ENCODE measurements around the gene TLL1. TPM values are rescaled to one million over a fixed set of nuclear protein-coding genes. Genes with fewer than 3 reads are reported as not detected.
A peak's percentile ranks its signal among the peaks of the same experiment; 100 is the strongest.

Gene TLL1
- total RNA-seq, 1 experiment from 2014 or later, result 5.0 TPM

GRCh38 chr4:166091146-166091545, 218.1 kb downstream of the TLL1 start:
- H3K79me2 ChIP-seq (ENCODE audit: low read length), result no peaks in the 10 kb centered on the region
- peaks cover 4% of the 10 kb centered on the region for H3K4me1 ChIP-seq (ENCODE audit: insufficient read depth, low read length)
- H3K9me3 ChIP-seq (ENCODE audit: low read length), result no peaks in the 10 kb centered on the region
- no TSS peak for BruUV-seq (replicated peaks)
- H4K20me1 ChIP-seq (ENCODE audit: low read length), result no peaks in the 10 kb centered on the region
- ChIA-PET POLR2A (ENCODE audit: unreplicated experiment) (no interaction called here), CTCF (interaction anchor here (0.6 to 0.7 kb wide), 2 partner anchors 181 to 598 kb away, joined by 4 to 6 read pairs; no protein-coding TSS in a partner anchor)
- no peak overlapping the region; the same call in 1 of the 2 replicates for H2AFZ ChIP-seq (ENCODE audit: low read length)
- no peak overlapping the region for H3K27ac ChIP-seq (ENCODE audit: low read length)
- 0 out of 2 replicates have a peak overlapping the region, but pooled peaks have one; percentile 28 for H3K4me2 ChIP-seq (ENCODE audit: low read length)
- no peak overlapping the region for H3K4me3 ChIP-seq (ENCODE audit: low read length)
- intact Hi-C loops (cut with micrococcal nuclease), result loop anchor here (5.0 kb wide), 2 partner anchors 219 to 599 kb away; partner anchors contain the start of gene TLL1
- no peaks in the 10 kb centered on the region for H3K9me2 ChIP-seq (replicated peaks; ENCODE audit: low read length)
- TF ChIP-seq CTCF (conservative IDR thresholded peaks at IDR 0.05; ENCODE audit: low read depth, low read length), result no peak; the same call in 1 of the 2 replicates
- TF ChIP-seq EZH2 (IDR thresholded peaks at IDR 0.05; ENCODE audit: low read length, unreplicated experiment), result no peak
- TF ChIP-seq EZH2phosphoT487 (IDR thresholded peaks at IDR 0.05; ENCODE audit: borderline replicate concordance, low read length), result no peak
- no peaks in the 10 kb centered on the region for H3K36me3 ChIP-seq (ENCODE audit: low read depth, low read length)
- no peak overlapping the region for H3K9ac ChIP-seq (ENCODE audit: low read length)
- no peaks in the 10 kb centered on the region for H3F3A ChIP-seq (ENCODE audit: low read length, unreplicated experiment)
- no peaks in the 10 kb centered on the region for H3K27me3 ChIP-seq (ENCODE audit: low read length)
- peak; percentile 19 for DNase-seq
- ATAC-seq, result no peak

GRCh38 chr4:166091912-166092510, 219.0 kb downstream of the TLL1 start:
- Histone ChIP-seq H3K9ac (ENCODE audit: low read length) (no peak overlapping the region), H4K20me1 (ENCODE audit: low read length) (no peaks in the 10 kb centered on the region), H3K4me3 (ENCODE audit: low read length) (no peak overlapping the region), H3K27me3 (ENCODE audit: low read length) (no peaks in the 10 kb centered on the region), H3K36me3 (ENCODE audit: low read depth, low read length) (no peaks in the 10 kb centered on the region), H3K4me2 (ENCODE audit: low read length) (no peak overlapping the region), H3K79me2 (ENCODE audit: low read length) (no peaks in the 10 kb centered on the region), H3K27ac (ENCODE audit: low read length) (no peak overlapping the region), H3F3A (ENCODE audit: low read length, unreplicated experiment) (no peaks in the 10 kb centered on the region), H3K9me3 (ENCODE audit: low read length) (no peaks in the 10 kb centered on the region), H2AFZ (ENCODE audit: low read length) (no peak overlapping the region), H3K4me1 (ENCODE audit: insufficient read depth, low read length) (peaks cover 4% of the 10 kb centered on the region), H3K9me2 (replicated peaks; ENCODE audit: low read length) (no peaks in the 10 kb centered on the region)
- POLR2A ChIA-PET (ENCODE audit: unreplicated experiment), result no interaction called here
- TF ChIP-seq EZH2 (IDR thresholded peaks at IDR 0.05; ENCODE audit: low read length, unreplicated experiment) (no peak), CTCF (conservative IDR thresholded peaks at IDR 0.05; ENCODE audit: low read depth, low read length) (peak; percentile 71)
- intact Hi-C loops (cut with micrococcal nuclease), result loop anchor here (1.0 to 5.0 kb wide), 4 partner anchors 220 to 600 kb away; partner anchors contain the start of gene TLL1
- peak; percentile 64 for DNase-seq
- BruUV-seq (replicated peaks), result no TSS peak
- ATAC-seq, result peak; percentile 33; the same call in 1 of the 2 replicates
- CTCF ChIA-PET, result interaction anchor here (0.6 to 0.7 kb wide), 2 partner anchors 180 to 599 kb away, joined by 4 to 6 read pairs; no protein-coding TSS in a partner anchor

- no peaks in the 10 kb centered on the region for H3K79me2 ChIP-seq (ENCODE audit: low read length)
- no TSS peak for BruUV-seq (replicated peaks)
- no peaks in the 10 kb centered on the region for H3K9me3 ChIP-seq (ENCODE audit: low read length)
- no peak overlapping the region for H3K4me2 ChIP-seq (ENCODE audit: low read length)
- ChIA-PET POLR2A (ENCODE audit: unreplicated experiment) (no interaction called here), CTCF (no interaction called here)
- DNase-seq, result peak; percentile 16
- H3K9me2 ChIP-seq (replicated peaks; ENCODE audit: low read length), result no peaks in the 10 kb centered on the region
- H3K4me3 ChIP-seq (ENCODE audit: low read length), result no peak overlapping the region
- no peak overlapping the region for H3K27ac ChIP-seq (ENCODE audit: low read length)
- no peaks in the 10 kb centered on the region for H3F3A ChIP-seq (ENCODE audit: low read length, unreplicated experiment)
- intact Hi-C loops (cut with micrococcal nuclease), result loop anchor here (1.0 to 5.0 kb wide), 4 partner anchors 221 to 601 kb away; partner anchors contain the start of gene TLL1
- no peak overlapping the region for H2AFZ ChIP-seq (ENCODE audit: low read length)
- H3K36me3 ChIP-seq (ENCODE audit: low read depth, low read length), result no peaks in the 10 kb centered on the region
- no peak for TF ChIP-seq CTCF (conservative IDR thresholded peaks at IDR 0.05; ENCODE audit: low read depth, low read length)
- TF ChIP-seq EZH2phosphoT487 (IDR thresholded peaks at IDR 0.05; ENCODE audit: borderline replicate concordance, low read length), result no peak
- no peak for TF ChIP-seq EZH2 (IDR thresholded peaks at IDR 0.05; ENCODE audit: low read length, unreplicated experiment)
- no peaks in the 10 kb centered on the region for H3K27me3 ChIP-seq (ENCODE audit: low read length)
- ATAC-seq, result no peak
- H3K9ac ChIP-seq (ENCODE audit: low read length), result no peak overlapping the region
- H4K20me1 ChIP-seq (ENCODE audit: low read length), result no peaks in the 10 kb centered on the region
- H3K4me1 ChIP-seq (ENCODE audit: insufficient read depth, low read length), result peaks cover 4% of the 10 kb centered on the region
Measured at GRCh38 chr4:166092797-166093290, 219.8 kb downstream of the TLL1 start.
